Activated T-cell treated with anti-CD3 and anti-CD28 coated beads for 24 hours (primary cell): ENCODE results near the gene TRIO.

Source experiments
- DNase-seq: peaks from one replicate; pipeline ENCODE4 v3.0.0-alpha.2; 2020; ENCODE audit warnings: low read depth

Gene TRIO

GRCh38 chr5:14330291-14330690 is 187.1 kb downstream of the TRIO start:
- DNase-seq, result no peak

- DNase-seq, result no peak
Observed at GRCh38 chr5:14330729-14331385, 187.7 kb downstream of the TRIO start.

- no peak for DNase-seq
Observed at GRCh38 chr5:14331386-14331781, 188.2 kb downstream of the TRIO start.

DNA sequence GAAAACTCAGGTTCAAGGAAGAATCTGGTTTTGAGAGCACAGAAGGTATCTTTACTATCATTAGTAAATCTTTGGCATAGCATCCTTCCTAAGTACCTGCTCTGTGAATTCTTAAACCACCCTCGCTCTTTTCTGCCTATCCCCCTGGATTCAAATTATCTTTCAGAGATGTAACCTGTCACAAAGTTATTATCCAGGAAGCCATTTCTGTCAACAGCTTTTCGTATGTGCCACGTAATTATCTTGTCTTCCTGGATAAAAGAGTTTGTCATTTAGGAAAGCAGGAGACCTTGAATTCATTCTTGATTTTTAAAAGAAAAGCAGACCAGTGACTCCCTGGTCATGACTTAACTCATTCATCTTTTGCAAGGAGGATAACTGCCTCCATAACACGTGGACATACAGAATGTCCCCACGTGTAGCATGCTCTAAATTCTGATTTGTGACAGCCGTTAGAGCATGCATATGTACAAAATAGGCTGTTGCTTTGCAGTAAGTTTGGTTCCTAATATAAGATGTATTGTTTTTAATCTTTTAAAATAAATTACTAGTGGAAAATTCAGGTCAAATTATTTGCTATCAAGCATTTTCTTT is 189.0 kb downstream of the TRIO start:
- no peak for DNase-seq

GRCh38 chr5:14332746-14333145 is 189.6 kb downstream of the TRIO start:
- DNase-seq, result no peak

DNA sequence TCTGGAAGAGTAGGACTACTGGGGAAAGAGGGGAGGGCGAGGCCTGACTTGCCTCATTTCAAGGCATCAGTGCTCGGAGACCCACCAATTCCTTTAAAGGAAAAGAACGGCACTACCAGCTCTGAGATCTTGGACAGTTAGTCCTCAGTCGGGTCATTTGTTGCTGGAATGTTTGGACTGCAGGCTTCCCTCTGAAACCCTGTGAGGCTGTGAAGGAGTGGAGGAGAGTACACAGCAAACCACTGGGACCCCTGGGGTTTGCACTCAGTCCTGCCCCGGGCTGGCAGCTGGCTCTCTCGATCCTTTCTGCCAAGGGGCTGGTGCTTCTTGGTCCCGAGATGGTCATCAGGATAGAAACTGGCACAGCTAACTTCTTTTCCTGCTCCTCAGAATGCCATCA is 194.5 kb downstream of the TRIO start:
- no peak for DNase-seq

DNA sequence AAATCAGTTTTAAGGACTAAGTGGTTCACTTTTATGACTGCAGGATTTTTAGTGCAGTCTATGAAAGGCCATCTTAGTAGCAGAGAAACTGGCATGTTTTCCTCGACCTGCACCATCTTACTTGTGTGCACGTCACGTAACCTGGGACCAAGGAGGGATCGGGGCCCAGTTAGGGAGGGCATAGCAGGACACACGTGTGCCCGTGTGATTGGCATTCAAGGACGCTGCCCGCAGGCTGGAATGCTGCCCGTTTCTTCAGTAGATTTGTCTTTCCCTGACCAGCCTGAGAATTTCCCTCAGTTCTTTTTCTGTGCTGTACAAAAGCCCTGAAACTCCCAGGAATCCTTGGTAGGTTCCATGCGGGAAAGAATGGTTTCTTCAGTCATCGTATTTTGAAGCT is 196.3 kb downstream of the TRIO start:
- DNase-seq, result no peak

GRCh38 chr5:14341571-14342230 is 198.6 kb downstream of the TRIO start:
- no peak for DNase-seq

GRCh38 chr5:14342306-14342705 is 199.2 kb downstream of the TRIO start:
- no peak for DNase-seq

- no peak for DNase-seq
Observed at GRCh38 chr5:14343376-14343775, 200.2 kb downstream of the TRIO start.

DNA sequence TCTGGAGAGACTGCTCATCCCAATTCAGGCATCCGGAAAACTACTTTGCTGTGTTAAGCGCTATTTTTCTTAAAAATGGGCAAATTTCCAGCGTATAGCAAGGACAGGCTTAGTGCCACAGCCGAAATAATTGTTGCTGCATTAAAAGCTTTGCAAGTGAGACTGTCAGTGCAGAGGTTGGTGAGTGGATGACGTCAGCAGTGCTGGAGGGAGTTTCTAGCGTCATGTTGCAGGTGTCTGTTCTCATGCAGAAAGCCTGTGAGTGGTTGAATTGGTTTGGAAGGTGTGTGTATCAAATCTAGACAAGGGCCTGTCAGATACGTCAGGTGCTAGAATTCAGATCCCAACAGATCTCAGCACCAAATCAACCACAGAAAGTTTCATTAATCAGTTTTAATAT is 204.4 kb downstream of the TRIO start:
- DNase-seq, result no peak

- no peak for DNase-seq
Observed at GRCh38 chr5:14348142-14348541, 205.0 kb downstream of the TRIO start.

- no peak for DNase-seq
Observed at GRCh38 chr5:14349029-14349428, 205.9 kb downstream of the TRIO start.

- no peak for DNase-seq
Observed at GRCh38 chr5:14351086-14351661, 208.0 kb downstream of the TRIO start.

GRCh38 chr5:14351845-14352712 is 208.9 kb downstream of the TRIO start:
- DNase-seq, result peak; percentile 37

GRCh38 chr5:14353726-14354474 is 210.8 kb downstream of the TRIO start:
- no peak for DNase-seq

DNA sequence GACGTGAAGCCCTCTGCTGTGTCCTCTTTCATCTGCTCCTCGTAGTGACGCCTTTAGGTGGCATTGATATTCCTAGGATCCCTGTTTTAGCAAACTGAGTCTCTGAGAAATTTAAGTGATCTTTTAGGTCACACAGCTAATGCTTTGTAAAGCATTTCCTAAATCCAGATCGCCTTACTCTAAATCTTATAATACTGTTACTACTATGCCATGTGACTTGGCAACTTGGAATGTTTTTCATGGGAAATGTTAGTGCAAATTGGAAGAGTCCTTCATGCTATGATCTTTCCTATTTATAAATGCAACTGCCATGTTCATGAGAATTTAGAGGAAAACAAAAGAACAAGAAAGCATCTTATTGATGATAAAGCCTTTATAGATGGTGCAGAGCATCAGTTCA is 212.2 kb downstream of the TRIO start:
- DNase-seq, result no peak

DNA sequence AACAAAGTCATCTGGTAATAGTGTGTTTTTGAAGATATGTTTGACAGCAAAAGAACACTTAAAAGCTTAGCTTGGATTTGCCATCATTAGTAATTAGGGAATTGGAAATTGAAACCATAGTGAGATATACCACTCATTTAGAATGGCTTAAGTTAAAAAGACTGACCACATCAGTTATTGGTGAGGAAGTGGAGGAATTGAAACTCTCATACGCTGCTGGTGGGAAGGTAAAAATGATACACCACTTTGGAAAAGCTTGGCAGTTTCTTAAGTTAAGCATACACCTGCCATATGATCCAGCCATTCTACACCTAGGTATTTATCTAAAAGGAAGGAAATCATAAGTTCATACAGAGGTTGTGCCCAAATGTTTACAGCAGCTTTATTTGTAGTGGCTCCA is 213.2 kb downstream of the TRIO start:
- no peak for DNase-seq

GRCh38 chr5:14357441-14357840 is 214.3 kb downstream of the TRIO start:
- no peak for DNase-seq

- DNase-seq, result no peak
Observed at GRCh38 chr5:14357851-14358250, 214.7 kb downstream of the TRIO start.

DNA sequence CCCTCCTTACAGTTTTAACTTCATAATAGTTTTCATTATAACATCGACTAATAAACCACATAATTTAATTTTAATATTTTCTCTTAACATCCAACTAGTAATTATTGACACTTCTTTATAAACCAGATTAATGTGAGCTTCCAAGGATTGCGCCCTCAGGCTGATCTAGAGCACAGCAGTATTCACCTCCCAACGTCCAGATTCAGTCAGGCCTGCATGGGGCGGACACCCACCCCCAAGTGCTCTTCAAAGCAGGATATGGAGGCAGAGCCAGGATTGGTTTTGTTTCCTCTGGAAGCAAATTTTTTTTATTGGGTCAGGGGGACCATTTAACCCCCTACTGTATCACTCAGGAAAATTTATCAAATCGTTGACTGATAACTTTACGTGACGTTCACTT is 215.4 kb downstream of the TRIO start:
- DNase-seq, result no peak
